Lower lobe of right lung (tissue), 2 donors: ENCODE measurements around the gene LRRN4. TPM values are rescaled to one million over a fixed set of nuclear protein-coding genes. Genes with fewer than 3 reads are reported as not detected.

Source experiments
- ATAC-seq, 2 donors: fragments of 200-7000 bp; cut with Tn5 transposase; one replicate each; pipeline ENCODE4 v1.9.1; 2020 to 2022; ENCODE audit warnings: mild to moderate bottlenecking in 2 of 2, moderate library complexity in 2 of 2
- DNase-seq: peaks from one replicate; pipeline ENCODE4 v3.0.0-alpha.2; 2020
- H3K27ac ChIP-seq: fragments of 200-600 bp; one replicate; pipeline ENCODE4 v1.8.0; 2022
- H3K27me3 ChIP-seq: fragments of 200-600 bp; one replicate; pipeline ENCODE4 v1.8.0; 2022; ENCODE audit warnings: low read depth
- H3K36me3 ChIP-seq: fragments of 200-600 bp; one replicate; pipeline ENCODE4 v1.8.0; 2022; ENCODE audit warnings: mild to moderate bottlenecking
- H3K4me1 ChIP-seq: fragments of 200-600 bp; one replicate; pipeline ENCODE4 v1.8.0; 2022
- H3K4me3 ChIP-seq: fragments of 200-600 bp; one replicate; pipeline ENCODE4 v1.8.0; 2022; ENCODE audit warnings: mild to moderate bottlenecking
- H3K9me3 ChIP-seq: fragments of 200-600 bp; one replicate; pipeline ENCODE4 v1.8.0; 2022
- intact Hi-C: fragments of 100-400 bp; cut with DNase I; formaldehyde crosslinking; loops from one replicate; pipeline ENCODE4 v1.11.0; 2022
- total RNA-seq: library from RNA; stranded (reverse); fragmentation: NEBNext Ultra II Directional; extraction: Animal tissue kit (Norgen Biotek cat#: 25700); gene quantifications from one replicate; pipeline ENCODE4 v1.2.1, GENCODE V29; 2021
- TF ChIP-seq, protein P1 (sequence below): fragments of 200-600 bp; IDR thresholded peaks from one replicate; pipeline ENCODE4 v1.8.0; 2022; ENCODE audit warnings: antibody characterized with exemption, mild to moderate bottlenecking
- donor health status: DM: no; HTN: yes; CAD: no; lungs with severe emphysema.

LRRN4 gene
- total RNA-seq, 1 donor from 2014 or later: 42.6 TPM

DNA sequence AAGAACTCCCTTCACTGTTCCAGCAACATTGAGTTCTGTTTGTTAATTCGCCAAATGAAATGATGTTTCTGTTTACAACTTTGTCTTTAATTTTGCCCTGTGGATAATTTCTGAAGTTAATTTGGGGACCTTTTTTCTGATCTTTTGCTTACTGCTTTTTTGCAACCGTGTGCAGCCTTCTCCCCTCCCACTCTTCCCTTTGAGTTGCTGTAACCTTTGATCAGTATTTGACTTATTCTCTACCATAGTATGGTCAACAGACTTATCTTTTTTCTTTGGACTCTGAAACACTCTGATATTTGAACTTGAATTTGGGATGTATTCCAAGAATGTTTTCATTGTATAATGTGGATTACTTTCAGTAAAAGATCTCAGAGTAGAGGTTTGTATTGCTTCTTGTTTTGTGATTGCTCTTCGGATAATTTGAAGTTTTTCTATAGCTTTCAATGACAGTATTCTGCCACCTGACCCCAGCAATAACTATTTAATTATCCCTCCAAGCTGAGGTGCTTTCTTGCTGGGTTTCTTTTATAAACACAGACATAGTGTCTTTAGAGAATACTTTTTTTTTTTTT lies 46.2 kb downstream of the LRRN4 start:
- no peak for DNase-seq
- Histone ChIP-seq H3K4me3 (peak overlapping the region; percentile 88), H3K36me3 (peaks cover 30% of the 10 kb centered on the region), H3K27me3 (no peaks in the 10 kb centered on the region), H3K4me1 (peaks cover 44% of the 10 kb centered on the region), H3K9me3 (no peaks in the 10 kb centered on the region), H3K27ac (peak overlapping the region; percentile 27)
- TF ChIP-seq, protein P1, sequence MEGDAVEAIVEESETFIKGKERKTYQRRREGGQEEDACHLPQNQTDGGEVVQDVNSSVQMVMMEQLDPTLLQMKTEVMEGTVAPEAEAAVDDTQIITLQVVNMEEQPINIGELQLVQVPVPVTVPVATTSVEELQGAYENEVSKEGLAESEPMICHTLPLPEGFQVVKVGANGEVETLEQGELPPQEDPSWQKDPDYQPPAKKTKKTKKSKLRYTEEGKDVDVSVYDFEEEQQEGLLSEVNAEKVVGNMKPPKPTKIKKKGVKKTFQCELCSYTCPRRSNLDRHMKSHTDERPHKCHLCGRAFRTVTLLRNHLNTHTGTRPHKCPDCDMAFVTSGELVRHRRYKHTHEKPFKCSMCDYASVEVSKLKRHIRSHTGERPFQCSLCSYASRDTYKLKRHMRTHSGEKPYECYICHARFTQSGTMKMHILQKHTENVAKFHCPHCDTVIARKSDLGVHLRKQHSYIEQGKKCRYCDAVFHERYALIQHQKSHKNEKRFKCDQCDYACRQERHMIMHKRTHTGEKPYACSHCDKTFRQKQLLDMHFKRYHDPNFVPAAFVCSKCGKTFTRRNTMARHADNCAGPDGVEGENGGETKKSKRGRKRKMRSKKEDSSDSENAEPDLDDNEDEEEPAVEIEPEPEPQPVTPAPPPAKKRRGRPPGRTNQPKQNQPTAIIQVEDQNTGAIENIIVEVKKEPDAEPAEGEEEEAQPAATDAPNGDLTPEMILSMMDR: no peak
- no peak for ATAC-seq
- intact Hi-C loops: no loop called here

DNA sequence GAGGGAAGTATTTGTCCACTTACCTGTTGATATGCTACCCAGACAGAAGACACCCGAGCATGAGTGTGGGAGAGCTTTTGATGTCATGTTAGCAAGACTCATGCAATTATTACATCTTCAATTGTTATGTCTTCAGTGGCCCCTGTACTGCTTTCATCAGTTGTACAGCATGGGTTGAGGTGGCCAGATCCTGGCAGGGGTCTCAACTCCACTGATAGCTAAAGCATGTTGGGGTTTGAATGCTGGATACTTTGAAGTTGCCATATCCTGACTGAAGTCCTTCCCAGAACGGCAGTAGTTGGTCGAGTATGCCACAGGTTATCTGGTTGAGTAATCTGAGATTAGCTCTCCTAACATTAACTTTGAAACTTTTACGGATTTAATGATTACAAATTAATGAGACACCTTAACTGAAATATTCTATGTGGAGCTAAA lies 46.7 kb downstream of the LRRN4 start:
- intact Hi-C loops: no loop called here
- peak overlapping the region; percentile 90 for H3K27ac ChIP-seq
- ATAC-seq (no peak), DNase-seq (no peak)
- peaks cover 25% of the 10 kb centered on the region for H3K36me3 ChIP-seq
- H3K4me3 ChIP-seq: peak overlapping the region; percentile 88
- TF ChIP-seq, protein P1: no peak
- no peaks in the 10 kb centered on the region for H3K9me3 ChIP-seq
- peaks cover 44% of the 10 kb centered on the region for H3K4me1 ChIP-seq
- H3K27me3 ChIP-seq: no peaks in the 10 kb centered on the region

DNA sequence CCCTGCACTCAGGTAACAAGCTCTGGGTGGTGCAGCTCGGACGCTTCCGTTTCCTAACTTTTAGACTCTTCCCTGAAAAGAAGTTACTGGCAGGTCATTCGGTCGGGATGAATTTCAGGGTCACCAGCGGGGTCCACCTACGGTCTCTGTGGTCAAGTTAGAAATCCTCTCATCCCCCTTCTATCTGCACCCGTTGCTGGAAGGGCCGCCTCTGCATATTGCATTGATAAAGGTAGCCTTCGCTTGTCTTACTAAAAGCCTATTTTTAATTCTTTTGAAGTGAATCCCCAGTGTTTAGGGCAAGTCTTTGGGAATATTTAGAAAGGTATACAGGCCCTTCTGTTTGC lies 47.3 kb downstream of the LRRN4 start:
- H3K4me3 ChIP-seq: peak overlapping the region; percentile 88
- no peak for DNase-seq

DNA sequence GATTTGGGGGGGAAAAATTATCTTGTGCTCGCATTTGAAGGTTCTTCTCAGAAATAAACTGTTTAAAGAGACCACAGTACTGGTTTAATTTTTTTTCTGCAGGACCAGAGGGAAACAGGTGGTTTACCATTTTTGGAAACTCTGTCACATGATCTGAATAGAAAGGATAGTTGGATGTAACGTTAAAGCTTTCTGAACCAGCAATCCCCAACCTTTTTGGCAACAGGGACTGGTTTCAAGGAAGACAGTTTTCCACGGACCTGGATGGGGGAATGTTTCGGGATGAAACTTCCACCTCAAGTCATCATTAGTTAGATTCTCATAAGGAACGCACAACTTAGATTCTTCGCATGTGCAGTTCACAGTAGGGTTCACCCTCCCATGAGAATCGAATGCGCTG lies 53.0 kb downstream of the LRRN4 start:
- H3K4me1 ChIP-seq: peaks cover 7% of the 10 kb centered on the region
- ATAC-seq: no peak
- intact Hi-C loops: no loop called here
- no peaks in the 10 kb centered on the region for H3K9me3 ChIP-seq
- H3K27me3 ChIP-seq: no peaks in the 10 kb centered on the region
- no peak for DNase-seq
- no peak overlapping the region for H3K4me3 ChIP-seq
- TF ChIP-seq, protein P1: no peak
- no peaks in the 10 kb centered on the region for H3K36me3 ChIP-seq
- no peak overlapping the region for H3K27ac ChIP-seq

More for the DNA sequence above, 47.3 kb downstream of the LRRN4 start:
- intact Hi-C loops: no loop called here
- Histone ChIP-seq H3K27me3 (no peaks in the 10 kb centered on the region), H3K9me3 (no peaks in the 10 kb centered on the region), H3K36me3 (peaks cover 20% of the 10 kb centered on the region), H3K4me1 (peaks cover 44% of the 10 kb centered on the region), H3K27ac (peak overlapping the region; percentile 90)
- ATAC-seq: no peak
- TF ChIP-seq, protein P1: no peak

DNA sequence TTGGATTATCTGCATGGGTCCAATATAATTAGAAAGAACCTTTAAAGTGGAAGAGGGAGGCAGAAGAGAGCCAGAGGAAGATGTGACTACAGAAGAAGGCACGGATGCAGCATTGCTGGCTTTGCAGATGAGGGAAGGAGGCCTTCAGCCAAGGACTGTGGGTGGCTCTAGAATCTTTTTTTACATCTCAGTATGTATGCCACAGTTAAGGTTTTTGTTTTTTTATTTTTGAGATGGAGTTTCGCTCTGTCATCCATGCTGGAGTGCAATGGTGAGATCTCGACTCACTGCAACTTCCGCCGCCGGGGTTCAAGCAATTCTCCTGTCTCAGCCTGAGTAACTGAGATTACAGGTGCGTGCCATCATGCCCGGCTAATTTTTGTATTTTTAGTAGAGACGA lies 54.1 kb downstream of the LRRN4 start:
- H3K9me3 ChIP-seq: no peaks in the 10 kb centered on the region
- no peak for DNase-seq
- H3K27ac ChIP-seq: no peak overlapping the region
- TF ChIP-seq, protein P1: no peak
- no peak overlapping the region for H3K4me3 ChIP-seq
- H3K36me3 ChIP-seq: no peaks in the 10 kb centered on the region
- H3K27me3 ChIP-seq: no peaks in the 10 kb centered on the region
- no peak for ATAC-seq
- intact Hi-C loops: no loop called here
- peaks cover under 1% of the 10 kb centered on the region for H3K4me1 ChIP-seq
